Stimulated activated CD4-positive, alpha-beta T cell treated with anti-CD3 and anti-CD28 coated beads, Interleukin-4, amount 100 ng/mL, for 48 hours (primary cell): ENCODE results near the gene RLN3.
"Not testable (repeated sequence)": the region's sequence is repeated elsewhere in the genome, so short reads cannot be mapped to it uniquely, and the experiment has no call there.

Source experiments
- DNase-seq, 2 donors: peaks; one replicate each; pipeline ENCODE4 v3.0.0-alpha.2; 2020; ENCODE audit warnings: low read depth in 2 of 2

The RLN3 gene

DNA sequence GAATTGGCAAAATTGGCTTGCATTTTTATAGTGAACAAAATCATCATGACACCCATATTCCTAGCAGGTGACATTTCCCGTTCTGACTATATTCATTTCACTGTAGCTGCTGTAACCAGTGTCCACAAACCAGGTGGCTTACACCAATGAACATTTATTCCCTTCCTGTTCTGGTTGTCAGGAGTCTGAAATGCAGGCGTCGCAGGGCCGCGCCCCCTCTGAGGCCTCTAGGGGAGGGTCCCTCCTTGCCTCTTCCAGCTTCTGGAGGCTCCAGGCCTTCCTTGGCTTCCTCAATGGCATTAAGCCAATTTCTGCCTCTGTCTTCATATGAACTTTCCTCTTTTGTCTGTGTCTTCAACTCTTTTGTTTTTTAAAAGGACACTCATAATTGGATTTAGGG is 6.5 kb upstream of the RLN3 start:
- no peak for DNase-seq

GRCh38 chr19:14022469-14022868 is 5.5 kb upstream of the RLN3 start:
- DNase-seq: no peak

DNA sequence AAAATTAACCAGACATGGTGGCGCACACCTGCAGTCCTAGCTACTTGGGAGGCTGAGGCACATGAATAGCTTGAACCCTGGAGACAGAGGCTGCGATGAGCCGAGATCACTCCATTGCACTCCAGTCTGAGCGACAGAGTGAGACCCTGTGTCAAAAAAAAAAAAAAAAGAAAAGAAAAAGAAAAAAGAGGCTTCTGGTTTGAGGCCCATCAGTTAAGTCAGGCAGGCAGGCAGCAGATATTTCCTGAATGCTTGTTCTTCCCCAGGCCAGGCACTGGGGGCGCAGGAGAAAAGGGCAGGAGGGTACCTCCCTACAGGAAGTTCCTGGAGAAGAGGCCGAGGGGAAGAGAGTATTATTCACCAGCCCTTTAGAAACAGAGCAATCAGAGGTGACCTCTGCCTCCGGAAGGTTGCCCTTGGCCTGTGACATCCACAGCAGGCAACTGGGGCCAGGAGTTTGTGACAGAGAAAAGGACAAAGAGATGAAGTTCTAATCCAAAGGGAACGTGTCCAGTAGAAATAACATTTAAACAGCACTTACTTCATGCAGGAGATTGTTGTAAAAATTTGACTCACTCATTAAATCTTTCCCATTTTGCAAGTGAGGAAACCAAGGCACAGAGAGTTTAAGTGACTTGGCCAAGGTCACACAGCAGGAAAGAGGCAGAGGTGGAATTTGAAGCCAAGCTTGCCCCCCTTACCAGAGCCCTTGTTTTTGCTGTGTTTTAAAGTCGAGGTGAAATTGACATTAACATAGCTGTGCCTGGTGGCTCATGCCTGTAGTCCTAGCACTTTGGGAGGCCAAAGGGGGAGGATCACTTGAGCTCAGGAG is 4.3 kb upstream of the RLN3 start:
- DNase-seq: no peak

DNA sequence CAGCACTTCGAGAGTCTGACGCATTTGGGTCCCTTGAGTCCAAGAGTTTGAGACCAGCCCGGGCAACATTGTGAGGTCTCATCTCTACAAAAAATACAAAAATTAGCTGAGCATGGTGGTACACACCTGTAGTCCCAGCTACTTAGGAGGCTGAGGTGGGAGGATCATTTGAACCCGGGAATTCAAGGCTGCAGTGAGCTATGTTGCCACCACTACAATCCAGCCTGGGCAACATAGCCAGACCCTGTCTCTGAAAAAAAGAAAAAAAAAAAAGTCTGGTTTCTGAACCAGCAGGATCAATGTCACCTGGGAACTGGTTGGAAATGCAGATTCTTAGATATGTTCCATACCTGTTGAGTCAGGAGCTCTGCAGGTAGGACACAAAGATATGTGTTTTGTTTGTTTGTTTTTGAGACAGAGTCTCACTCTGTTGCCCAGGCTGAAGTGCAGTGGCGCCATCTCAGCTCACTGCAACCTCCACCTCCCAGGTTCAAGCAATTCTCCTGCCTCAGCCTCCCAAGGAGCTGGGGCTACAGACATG is 1.2 kb upstream of the RLN3 start:
- DNase-seq: not testable (repeated sequence)

- no peak for DNase-seq
Measured at GRCh38 chr19:14028901-14029300, 953 bp downstream of the RLN3 start.

- DNase-seq: no peak
Measured at GRCh38 chr19:14030997-14031718, 3.2 kb downstream of the RLN3 start.

DNA sequence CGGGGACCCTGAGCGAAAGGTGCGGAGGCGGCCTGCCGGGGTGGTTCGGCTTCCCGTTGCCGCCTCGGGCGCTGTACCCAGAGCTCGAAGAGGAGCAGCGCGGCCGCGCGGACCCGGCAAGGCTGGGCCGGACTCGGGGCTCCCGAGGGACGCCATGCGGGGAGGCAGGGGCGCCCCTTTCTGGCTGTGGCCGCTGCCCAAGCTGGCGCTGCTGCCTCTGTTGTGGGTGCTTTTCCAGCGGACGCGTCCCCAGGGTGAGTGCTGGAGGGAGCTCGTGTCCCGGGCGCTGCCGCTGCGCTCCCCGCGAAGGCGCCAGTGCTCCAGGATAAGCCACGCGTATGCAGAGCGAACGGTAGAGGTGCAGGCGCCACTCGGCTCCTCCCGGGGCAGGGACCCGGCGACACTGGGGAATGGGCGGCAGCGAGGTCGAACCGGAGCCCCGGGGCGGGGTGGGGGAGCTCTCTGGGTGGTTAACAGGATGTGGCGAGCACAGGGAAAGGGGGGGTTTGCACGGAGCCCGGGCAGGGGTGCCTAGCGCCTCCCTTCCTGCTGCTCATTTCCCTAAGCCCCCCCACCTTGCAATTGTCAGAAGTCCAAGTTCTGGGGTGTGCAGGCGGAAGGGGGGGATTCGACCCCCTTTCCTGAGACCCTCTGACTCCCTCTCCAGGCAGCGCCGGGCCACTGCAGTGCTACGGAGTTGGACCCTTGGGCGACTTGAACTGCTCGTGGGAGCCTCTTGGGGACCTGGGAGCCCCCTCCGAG is 4.0 kb downstream of the RLN3 start, which contains the start of gene IL27RA:
Gene IL27RA, plus strand, starts transcription at position 44 of the 762 bp plus-strand sequence. Its CDS starts 111 bp downstream, at position 155.
- peak; percentile 58 to 66 for DNase-seq

DNA sequence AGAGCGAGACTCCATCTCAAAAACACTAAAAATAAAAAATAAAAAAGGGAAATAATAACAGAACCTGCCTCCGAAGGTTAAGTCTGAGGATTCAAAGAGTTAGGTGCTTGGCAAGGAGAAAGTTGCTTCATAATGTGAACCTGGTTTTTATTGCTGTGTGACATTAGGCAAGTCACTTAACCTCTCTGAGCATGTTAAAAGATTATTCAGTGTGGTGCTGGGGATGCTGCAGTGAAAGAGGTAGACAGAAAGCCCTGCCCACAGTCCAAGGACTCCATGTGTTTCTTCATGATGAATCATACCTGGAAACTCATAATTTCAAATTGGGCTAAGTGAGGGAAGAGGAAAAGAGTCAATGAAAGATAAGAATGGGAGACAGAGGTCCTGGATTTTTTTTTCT is 6.0 kb downstream of the RLN3 start:
- no peak for DNase-seq

DNA sequence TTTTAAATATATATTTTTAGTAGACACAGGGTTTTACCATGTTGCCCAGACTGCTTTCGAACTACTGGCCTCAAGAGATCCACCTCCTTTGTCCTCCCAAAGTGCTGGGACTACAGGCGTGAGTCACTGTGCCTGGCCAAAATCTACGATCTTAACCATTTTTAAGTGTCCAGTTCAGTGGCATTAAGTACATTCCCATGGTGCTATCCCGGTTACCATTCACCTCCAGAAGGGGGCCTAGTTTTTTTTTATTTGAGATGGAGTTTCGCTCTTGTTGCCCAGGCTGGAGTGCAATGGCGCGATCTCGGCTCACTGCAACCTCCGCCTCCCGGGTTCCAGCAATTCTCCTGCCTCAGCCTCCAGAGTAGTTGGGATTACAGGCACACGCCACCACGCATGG is 7.2 kb downstream of the RLN3 start:
- DNase-seq: not testable (repeated sequence)

- DNase-seq: no peak
Measured at GRCh38 chr19:14035706-14036105, 7.8 kb downstream of the RLN3 start.

GRCh38 chr19:14039181-14039580 is 11.2 kb downstream of the RLN3 start:
- DNase-seq: no peak

GRCh38 chr19:14042659-14043608 is 15.0 kb downstream of the RLN3 start:
- not testable (repeated sequence) for DNase-seq

DNA sequence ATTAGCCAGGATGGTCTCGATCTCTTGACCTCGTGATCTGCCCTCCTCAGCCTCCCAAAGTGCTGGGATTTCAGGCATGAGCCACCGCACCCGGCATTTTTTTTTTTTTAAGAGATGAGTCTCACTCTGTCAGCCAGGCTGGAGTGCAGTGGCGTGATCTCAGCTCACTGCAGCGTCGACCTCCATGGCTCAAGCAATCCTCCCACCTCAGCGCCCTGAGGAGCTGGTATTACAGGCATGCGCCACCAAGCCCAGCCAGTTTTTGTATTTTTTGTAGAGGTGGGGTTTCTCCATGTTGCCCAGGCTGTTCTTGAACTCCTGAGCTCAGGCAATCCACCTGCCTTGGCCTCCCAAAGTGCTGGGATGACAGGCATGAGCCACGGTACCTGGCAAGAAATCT is 19.9 kb downstream of the RLN3 start:
- DNase-seq: not testable (repeated sequence)

DNA sequence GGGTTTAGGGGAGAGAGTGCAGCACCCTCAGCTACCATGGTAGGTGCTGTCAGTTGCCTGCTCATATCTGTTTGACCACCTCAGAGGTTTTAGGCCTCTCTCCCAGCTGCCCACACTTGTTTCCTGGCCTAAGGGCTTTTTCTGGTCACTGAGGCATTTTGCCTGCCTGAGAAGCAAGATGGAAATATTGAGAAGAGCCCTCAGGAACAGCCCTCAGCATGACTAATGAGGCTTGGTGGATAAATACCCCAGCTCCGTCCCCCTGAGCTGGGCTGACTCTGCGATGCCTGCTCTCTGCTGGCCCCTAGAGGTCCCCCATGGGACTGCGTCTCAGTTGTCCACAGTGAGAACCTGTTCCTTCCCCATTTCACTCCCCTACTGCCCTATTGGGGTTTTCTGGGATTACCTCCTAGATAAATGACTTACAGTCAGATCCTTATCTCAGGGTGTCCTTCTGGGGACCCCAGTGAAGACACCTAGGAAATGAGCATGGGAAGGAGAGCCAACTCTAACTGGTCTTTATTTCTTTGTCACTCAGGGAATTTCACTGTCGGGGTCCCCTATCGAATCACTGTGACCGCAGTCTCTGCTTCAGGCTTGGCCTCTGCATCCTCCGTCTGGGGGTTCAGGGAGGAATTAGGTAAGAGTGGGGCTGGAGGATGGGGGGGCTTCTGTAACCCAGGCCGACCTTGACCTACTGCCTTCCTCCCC is 20.6 kb downstream of the RLN3 start:
- peak; percentile 62 to 79 for DNase-seq

DNA sequence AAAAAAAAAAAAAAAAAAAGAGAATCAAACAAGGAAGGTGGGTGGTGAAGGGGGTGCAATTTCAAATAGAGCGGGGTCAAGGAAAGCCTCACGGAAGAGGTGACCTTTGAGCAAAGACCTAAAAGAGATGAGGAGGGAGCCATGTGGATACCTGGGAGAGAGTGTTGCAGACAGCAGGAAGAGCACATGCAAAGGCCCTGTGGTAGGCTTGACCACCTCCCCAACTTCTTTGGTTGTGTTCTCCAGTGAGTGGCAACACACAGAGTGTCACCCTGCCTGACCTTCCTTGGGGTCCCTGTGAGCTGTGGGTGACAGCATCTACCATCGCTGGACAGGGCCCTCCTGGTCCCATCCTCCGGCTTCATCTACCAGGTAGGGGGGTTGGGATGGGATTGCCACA is 22.6 kb downstream of the RLN3 start:
- DNase-seq: no peak

DNA sequence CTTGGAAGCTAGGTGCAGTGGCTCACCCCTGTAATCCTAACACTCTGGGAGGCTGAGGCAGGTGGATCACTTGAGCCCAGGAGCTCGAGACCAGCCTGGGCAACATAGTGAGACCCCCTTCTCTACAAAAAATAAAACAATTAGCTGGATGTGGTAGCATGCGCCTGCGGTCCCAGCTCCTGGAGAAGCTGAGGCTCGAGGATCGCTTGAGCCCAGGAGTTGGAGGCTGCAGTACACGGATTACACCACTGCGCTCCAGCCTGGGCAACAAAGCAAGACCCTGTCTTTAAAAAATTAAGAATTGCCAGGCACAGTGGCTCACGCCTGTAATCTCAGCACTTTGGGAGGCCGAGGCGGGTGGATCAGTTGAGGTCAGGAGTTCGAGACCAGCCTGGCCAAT is 23.0 kb downstream of the RLN3 start:
- not testable (repeated sequence) for DNase-seq

DNA sequence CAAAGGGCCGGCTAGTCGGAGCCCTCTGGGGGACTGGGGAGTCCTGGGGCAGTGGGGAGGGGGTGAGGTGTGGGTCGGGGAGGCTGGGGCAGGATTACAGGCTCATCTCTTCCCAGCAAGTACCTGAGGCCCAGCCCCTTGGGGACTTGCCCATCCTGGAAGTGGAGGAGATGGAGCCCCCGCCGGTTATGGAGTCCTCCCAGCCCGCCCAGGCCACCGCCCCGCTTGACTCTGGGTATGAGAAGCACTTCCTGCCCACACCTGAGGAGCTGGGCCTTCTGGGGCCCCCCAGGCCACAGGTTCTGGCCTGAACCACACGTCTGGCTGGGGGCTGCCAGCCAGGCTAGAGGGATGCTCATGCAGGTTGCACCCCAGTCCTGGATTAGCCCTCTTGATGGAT is 24.0 kb downstream of the RLN3 start:
- DNase-seq: no peak

- DNase-seq: no peak
Measured at GRCh38 chr19:14052470-14052869, 24.5 kb downstream of the RLN3 start.

DNA sequence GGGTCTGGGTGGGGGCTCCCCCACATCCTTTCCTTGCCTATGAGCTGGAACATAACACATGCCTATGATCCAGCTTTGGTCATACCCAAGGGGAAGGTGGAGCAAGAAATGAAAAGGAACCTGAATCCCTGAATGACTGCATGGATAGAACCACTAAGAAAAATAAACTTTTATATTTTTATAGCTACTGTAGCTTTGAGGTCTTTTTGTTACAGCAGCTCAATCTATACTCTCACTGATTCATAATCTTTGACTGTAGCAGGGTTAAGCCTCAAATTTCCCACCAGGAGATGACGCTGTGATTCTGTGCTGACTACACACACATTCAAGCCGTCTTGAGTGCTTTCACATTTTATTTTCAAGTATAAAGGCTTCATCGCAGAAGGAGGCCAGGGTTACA is 25.1 kb downstream of the RLN3 start:
- DNase-seq: no peak

DNA sequence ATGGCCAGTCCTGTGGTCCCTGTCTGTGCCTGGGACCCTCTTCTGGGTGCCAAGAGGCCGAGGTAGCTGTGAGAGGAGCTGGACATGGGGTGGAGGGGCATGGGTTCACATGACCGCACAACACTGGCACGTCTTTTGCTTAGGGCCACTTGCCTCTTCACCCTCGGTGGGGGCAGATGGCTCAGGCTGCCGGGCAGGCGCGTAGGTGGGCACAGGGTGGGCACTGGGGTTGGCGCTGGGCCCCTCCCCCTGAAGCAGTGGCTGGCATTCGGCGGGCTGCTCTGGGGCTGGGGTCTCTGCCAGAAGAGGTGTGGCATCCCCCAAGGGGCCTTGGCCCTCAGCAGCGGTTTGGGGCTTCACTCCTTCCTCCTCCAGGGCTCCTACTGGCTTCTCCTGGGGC is 25.6 kb downstream of the RLN3 start:
- no peak for DNase-seq
